HepG2 (cell line): ENCODE data around the gene TMEM139. TPM values are rescaled to one million over a fixed set of nuclear protein-coding genes. Genes with fewer than 3 reads are reported as not detected.

Experiments used
- ATAC-seq: fragments of 200-7000 bp; cut with Tn5 transposase; 3 replicates; pipeline ENCODE4 v1.9.1; 2020; ENCODE audit warnings: mild to moderate bottlenecking, moderate library complexity
- BruUV-seq: library from RNA; stranded (reverse); fragments of 400-500 nt; replicated peaks from 2 replicates; lab custom pipeline; 2021; lab: Mats Ljungman, UMichigan
- CTCF ChIA-PET: fragments of 300-600 bp; formaldehyde crosslinking; extraction: SDS; loops from one replicate; lab custom pipeline; 2021; ENCODE audit warnings: low total read pairs, inconsistent platforms, low intra/inter-chr PET ratio; lab: Yijun Ruan, JAX
- POLR2A ChIA-PET: fragments of 350-600 bp; sonication (Branson Sonifier 250); formaldehyde crosslinking; loops from one replicate; lab custom pipeline; 2020; ENCODE audit warnings: antibody characterized with exemption, inconsistent platforms; lab: Yijun Ruan, JAX
- DNase-seq: peaks from one replicate; pipeline ENCODE4 v3.0.0-alpha.2; 2015; ENCODE audit warnings: low spot score
- FAIRE-seq: peaks from 3 replicates; lab custom pipeline; 2011; peaks lifted over from hg19 to GRCh38; lab: Jason Lieb, UNC
- H2AFZ ChIP-seq: one replicate; pipeline ENCODE4 v1.6.1; 2011; ENCODE audit warnings: low read length, inconsistent platforms
- H3K27ac ChIP-seq: fragments of 300-600 bp; 3 replicates; pipeline ENCODE4 v1.8.0; 2011; ENCODE audit warnings: mixed run types, mild to moderate bottlenecking, mixed read lengths, low read length, inconsistent platforms; ENCODE audit not compliant: insufficient read depth; ENCODE audit errors: extremely low read length
- H3K27me3 ChIP-seq, 2 experiments: fragments of 200-600 bp in 1 of 2; 2 replicates in 1 of 2; 3 replicates in 1 of 2; pipeline versions ENCODE4 v1.6.0 to v1.8.0; 2011; ENCODE audit warnings: low read length in 2 of 2, mild to moderate bottlenecking in 2 of 2, moderate library complexity in 2 of 2, inconsistent platforms in 1 of 2; ENCODE audit not compliant: insufficient read depth in 2 of 2, control insufficient read depth in 1 of 2
- H3K36me3 ChIP-seq, 2 experiments: fragments of 200-600 bp in 1 of 2; replicated peaks in 1 of 2; 2 replicates in 1 of 2; 3 replicates in 1 of 2; pipeline versions ENCODE4 v1.5.1 to v1.8.0; 2011; ENCODE audit warnings: low read length in 2 of 2, inconsistent platforms in 1 of 2; ENCODE audit not compliant: insufficient read depth in 2 of 2, control insufficient read depth in 1 of 2
- H3K4me1 ChIP-seq: 2 replicates; pipeline ENCODE4 v1.5.1; 2012; ENCODE audit warnings: low read length, inconsistent platforms; ENCODE audit not compliant: insufficient read depth
- H3K4me2 ChIP-seq: 2 replicates; pipeline ENCODE4 v1.6.0; 2011; ENCODE audit warnings: low read depth, low read length, inconsistent platforms
- H3K4me3 ChIP-seq, 3 experiments: fragments of 200-600 bp in 1 of 3; sonication (generic), shearing (Covaris generic) in 1 of 3; replicated peaks in 1 of 3; 2 replicates each; pipeline ENCODE4 v1.5.1; 2011 to 2016; ENCODE audit warnings: low read length in 3 of 3, inconsistent platforms in 2 of 3, low read depth in 2 of 3, mild to moderate bottlenecking in 2 of 3, control low read depth in 1 of 3, mixed read lengths in 1 of 3; ENCODE audit not compliant: insufficient read depth in 1 of 3
- H3K79me2 ChIP-seq: one replicate; pipeline ENCODE4 v1.6.1; 2011; ENCODE audit warnings: low read length, inconsistent platforms; ENCODE audit not compliant: insufficient read depth
- H3K9ac ChIP-seq: 2 replicates; pipeline ENCODE4 v1.6.0; 2011; ENCODE audit warnings: mild to moderate bottlenecking, low read depth, low read length, inconsistent platforms; ENCODE audit not compliant: insufficient read depth
- H3K9me3 ChIP-seq: 2 replicates; pipeline ENCODE4 v1.5.1; 2012; ENCODE audit warnings: mild to moderate bottlenecking, low read length
- H4K20me1 ChIP-seq: 2 replicates; pipeline ENCODE4 v1.6.0; 2011; ENCODE audit warnings: inconsistent platforms, mild to moderate bottlenecking, low read length, moderate library complexity; ENCODE audit not compliant: insufficient read depth
- FLYWCH1 ChIP-seq: sonication (generic); formaldehyde crosslinking; IDR thresholded peaks from 2 replicates; pipeline ENCODE4 v1.8.1; 2023; ENCODE audit warnings: mild to moderate bottlenecking, missing genetic modification reagents
- GMEB1 ChIP-seq: sonication (generic); formaldehyde crosslinking; IDR thresholded peaks from 2 replicates; pipeline ENCODE4 v1.5.1; 2020; ENCODE audit warnings: missing genetic modification reagents, mild to moderate bottlenecking, borderline replicate concordance
- KLF15 ChIP-seq: sonication (generic); formaldehyde crosslinking; IDR thresholded peaks from 2 replicates; pipeline ENCODE4 v1.8.1; 2023; ENCODE audit warnings: borderline replicate concordance, mild to moderate bottlenecking, inconsistent platforms, missing genetic modification reagents, mixed read lengths
- PATZ1 ChIP-seq: sonication (generic); formaldehyde crosslinking; IDR thresholded peaks from 2 replicates; pipeline ENCODE4 v1.4.0; 2020; ENCODE audit warnings: missing genetic modification reagents
- THYN1 ChIP-seq: sonication (generic); formaldehyde crosslinking; IDR thresholded peaks from 2 replicates; pipeline ENCODE4 v1.8.1; 2023; ENCODE audit warnings: low read depth, mild to moderate bottlenecking, moderate library complexity, missing genetic modification reagents, borderline replicate concordance
- ZFX ChIP-seq: sonication (generic); formaldehyde crosslinking; IDR thresholded peaks from 2 replicates; pipeline ENCODE4 v1.4.0; 2020; ENCODE audit warnings: mild to moderate bottlenecking, low read depth, missing genetic modification reagents, moderate library complexity
- ZKSCAN5 ChIP-seq: sonication (generic); formaldehyde crosslinking; IDR thresholded peaks from 2 replicates; pipeline ENCODE4 v1.5.1; 2020; ENCODE audit warnings: mild to moderate bottlenecking, missing genetic modification reagents
- ZNF234 ChIP-seq: sonication (generic); formaldehyde crosslinking; conservative IDR thresholded peaks from 2 replicates; pipeline ENCODE4 v1.5.1; 2020; ENCODE audit warnings: mild to moderate bottlenecking, missing genetic modification reagents
- ZNF761 ChIP-seq: sonication (generic); formaldehyde crosslinking; conservative IDR thresholded peaks from 2 replicates; pipeline ENCODE4 v1.4.0; 2020; ENCODE audit warnings: mild to moderate bottlenecking, missing genetic modification reagents
- ZNF879 ChIP-seq: sonication (generic); formaldehyde crosslinking; IDR thresholded peaks from 2 replicates; pipeline ENCODE4 v1.8.1; 2023; ENCODE audit warnings: missing genetic modification reagents
- ZSCAN21 ChIP-seq: sonication (generic); formaldehyde crosslinking; IDR thresholded peaks from 2 replicates; pipeline ENCODE4 v1.8.0; 2022; ENCODE audit warnings: mild to moderate bottlenecking, missing genetic modification reagents, moderate library complexity, borderline replicate concordance
- WGBS: methylation state at CpG from one replicate; pipeline ENCODE4 v1.1.6; 2017; ENCODE audit warnings: low lambda C conversion rate; 5-methylcytosine and 5-hydroxymethylcytosine counted together
- in situ Hi-C: cut with HindIII; loops from 2 replicates; pipeline ENCODE4 v1.10.0; 2017; ENCODE audit warnings: low pct_unique_long_range_greater_than_20kb; ENCODE audit not compliant: extremely low pct_ligation_motif_present
- intact Hi-C: fragments of 100-400 bp; cut with micrococcal nuclease; formaldehyde crosslinking; loops from one replicate; pipeline ENCODE4 v1.10.0; 2022; ENCODE audit not compliant: unreplicated experiment
- polyA plus RNA-seq, 8 experiments: library from polyadenylated mRNA; depleted of rRNA in 3 of 8; stranded (reverse) in 7 of 8; unstranded in 1 of 8; fragments of >200 nt; fragmentation: Illumina TruSeq in 4 of 8; extraction: Trizol in 4 of 8; gene quantifications; 2 replicates each; pipeline versions ENCODE4 v1.2.1 to v1.2.3, GENCODE V29; 2011 to 2016; ENCODE audit warnings: low read depth in 4 of 8, missing spikeins in 1 of 8, mixed read lengths in 1 of 8; ENCODE audit not compliant: insufficient read depth in 1 of 8
- total RNA-seq, 5 experiments: library from RNA; depleted of rRNA; stranded (reverse); fragments of >200 nt; fragmentation: Illumina TruSeq; extraction: Trizol; gene quantifications; 2 replicates each; pipeline ENCODE4 v1.2.3, GENCODE V29; 2016; ENCODE audit warnings: low read depth in 1 of 5
- TF ChIP-seq, protein P1 (sequence below): sonication (generic); formaldehyde crosslinking; IDR thresholded peaks from 2 replicates; pipeline ENCODE4 v1.8.0; 2022; ENCODE audit warnings: low read depth, missing genetic modification reagents

The TMEM139 gene
- total and polyA plus RNA-seq, 2 of the 13 experiments (the other 11 are each of a cell fraction or from before 2014, with no cell fraction given) = 7.9 to 14.0 TPM

- BruUV-seq = no TSS peak
- Histone ChIP-seq H3K27me3 (0 out of 5 replicates have a peak, but pooled peaks cover 0 to 1% of the 10 kb centered on the region in 2 experiments), H3K4me2 (no peak overlapping the region), H3K4me1 (peaks cover 2% of the 10 kb centered on the region; the same call in 1 of the 2 replicates), H3K79me2 (no peaks in the 10 kb centered on the region), H2AFZ (no peak overlapping the region), H3K9me3 (peaks cover 6% of the 10 kb centered on the region; the same call in 1 of the 2 replicates)
- no peak for FAIRE-seq
- CTCF ChIA-PET = no interaction called here
- 0% methylated on average over 1 of the region's 1 CpG for WGBS
- intact Hi-C loops = no loop called here
- POLR2A ChIA-PET = no interaction called here
- TF ChIP-seq ZSCAN21 (CRISPR knock-in tag) (no peak), ZNF879 (CRISPR knock-in tag) (no peak), THYN1 (CRISPR knock-in tag) (no peak), GMEB1 (CRISPR knock-in tag) (no peak)
- TF ChIP-seq, all 625 proteins: peak for 0
- Histone ChIP-seq H4K20me1 (no peaks in the 10 kb centered on the region), H3K9ac (no peak overlapping the region), H3K36me3 (no peaks in the 10 kb centered on the region), H3K27ac (no peak overlapping the region), H3K4me3 (no peak overlapping the region)
- in situ Hi-C loops = no loop called here
- DNase-seq = no peak
- no peak for ATAC-seq
These were observed 49.2 kb upstream of the TMEM139 start for GRCh38 chr7:143235561-143235960.

DNA sequence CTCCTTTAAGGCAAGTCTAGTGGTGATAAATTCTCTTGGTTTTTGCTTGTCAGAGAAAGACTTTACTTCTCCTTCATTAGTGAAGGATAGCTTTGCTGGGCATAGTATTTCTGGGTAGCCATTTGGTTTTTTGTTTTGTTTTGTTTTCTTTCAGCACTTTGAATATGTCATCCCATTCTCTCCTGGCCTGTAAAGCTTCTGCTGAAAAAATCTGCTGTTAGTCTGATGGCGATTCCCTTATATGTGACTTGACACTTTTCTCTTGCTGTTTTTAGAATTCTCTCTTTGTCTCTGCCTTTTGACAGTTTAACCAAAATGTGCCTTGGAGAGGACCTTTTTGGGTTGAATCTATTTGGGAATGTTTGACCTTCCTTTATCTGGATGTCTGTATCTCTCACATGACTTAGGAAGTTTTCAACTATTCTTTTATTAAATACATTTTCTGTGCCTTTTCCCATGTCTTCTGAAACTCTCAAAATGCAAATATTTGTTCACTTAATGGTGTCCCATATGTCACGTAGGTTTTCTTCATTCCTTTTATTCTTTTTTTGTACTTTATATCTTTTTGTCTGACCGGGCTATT, 48.3 kb upstream of the TMEM139 start:
- TF ChIP-seq KLF15 = no peak
- TF ChIP-seq FLYWCH1 (CRISPR knock-in tag) = no peak
- TF ChIP-seq ZKSCAN5 (CRISPR knock-in tag) = no peak
- TF ChIP-seq, protein P1, sequence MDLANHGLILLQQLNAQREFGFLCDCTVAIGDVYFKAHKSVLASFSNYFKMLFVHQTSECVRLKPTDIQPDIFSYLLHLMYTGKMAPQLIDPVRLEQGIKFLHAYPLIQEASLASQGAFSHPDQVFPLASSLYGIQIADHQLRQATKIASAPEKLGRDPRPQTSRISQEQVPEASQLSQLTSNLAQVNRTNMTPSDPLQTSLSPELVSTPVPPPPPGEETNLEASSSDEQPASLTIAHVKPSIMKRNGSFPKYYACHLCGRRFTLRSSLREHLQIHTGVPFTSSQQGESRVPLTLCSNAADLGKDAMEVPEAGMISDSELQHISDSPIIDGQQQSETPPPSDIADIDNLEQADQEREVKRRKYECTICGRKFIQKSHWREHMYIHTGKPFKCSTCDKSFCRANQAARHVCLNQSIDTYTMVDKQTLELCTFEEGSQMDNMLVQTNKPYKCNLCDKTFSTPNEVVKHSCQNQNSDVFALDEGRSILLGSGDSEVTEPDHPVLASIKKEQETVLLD = no peak
- no peak for TF ChIP-seq ZNF234 (CRISPR knock-in tag)
- no peak for TF ChIP-seq ZNF761 (CRISPR knock-in tag)
- TF ChIP-seq PATZ1 (CRISPR knock-in tag) = no peak
- TF ChIP-seq ZFX = no peak
- H3K27ac ChIP-seq = no peak overlapping the region
- no peak overlapping the region for H3K4me3 ChIP-seq
- POLR2A ChIA-PET = no interaction called here
- CTCF ChIA-PET = no interaction called here
- FAIRE-seq = no peak
- H3K9ac ChIP-seq = no peak overlapping the region
- 0 out of 5 replicates have a peak, but pooled peaks cover 0 to 1% of the 10 kb centered on the region in 2 experiments for H3K27me3 ChIP-seq
- WGBS = 30% methylated on average over 3 of the region's 3 CpGs
- peaks cover 7% of the 10 kb centered on the region; the same call in 1 of the 2 replicates for H3K4me1 ChIP-seq
- in situ Hi-C loops = no loop called here
- H3K9me3 ChIP-seq = peaks cover 6% of the 10 kb centered on the region; the same call in 1 of the 2 replicates
- no peak overlapping the region for H2AFZ ChIP-seq
- H3K4me2 ChIP-seq = no peak overlapping the region
- no peaks in the 10 kb centered on the region for H3K79me2 ChIP-seq
- no peak for DNase-seq
- H4K20me1 ChIP-seq = no peaks in the 10 kb centered on the region
- no TSS peak for BruUV-seq
- H3K36me3 ChIP-seq = no peaks in the 10 kb centered on the region
- intact Hi-C loops = no loop called here
- no peak for ATAC-seq
